ENCODE results near the gene CPNE5.
"Not testable (repeated sequence)": the region's sequence is repeated elsewhere in the genome, so short reads cannot be mapped to it uniquely, and the experiment has no call there.

The CPNE5 gene

GRCh38 chr6:36814249-36814648 lies 25.0 kb downstream of the CPNE5 start:
- H3K4me3 ChIP-seq (ENCODE audit: low read depth, low read length), result no peak overlapping the region
- DNase-seq (ENCODE audit: low read depth), result no peak
- TF ChIP-seq, protein P1, sequence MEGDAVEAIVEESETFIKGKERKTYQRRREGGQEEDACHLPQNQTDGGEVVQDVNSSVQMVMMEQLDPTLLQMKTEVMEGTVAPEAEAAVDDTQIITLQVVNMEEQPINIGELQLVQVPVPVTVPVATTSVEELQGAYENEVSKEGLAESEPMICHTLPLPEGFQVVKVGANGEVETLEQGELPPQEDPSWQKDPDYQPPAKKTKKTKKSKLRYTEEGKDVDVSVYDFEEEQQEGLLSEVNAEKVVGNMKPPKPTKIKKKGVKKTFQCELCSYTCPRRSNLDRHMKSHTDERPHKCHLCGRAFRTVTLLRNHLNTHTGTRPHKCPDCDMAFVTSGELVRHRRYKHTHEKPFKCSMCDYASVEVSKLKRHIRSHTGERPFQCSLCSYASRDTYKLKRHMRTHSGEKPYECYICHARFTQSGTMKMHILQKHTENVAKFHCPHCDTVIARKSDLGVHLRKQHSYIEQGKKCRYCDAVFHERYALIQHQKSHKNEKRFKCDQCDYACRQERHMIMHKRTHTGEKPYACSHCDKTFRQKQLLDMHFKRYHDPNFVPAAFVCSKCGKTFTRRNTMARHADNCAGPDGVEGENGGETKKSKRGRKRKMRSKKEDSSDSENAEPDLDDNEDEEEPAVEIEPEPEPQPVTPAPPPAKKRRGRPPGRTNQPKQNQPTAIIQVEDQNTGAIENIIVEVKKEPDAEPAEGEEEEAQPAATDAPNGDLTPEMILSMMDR (IDR thresholded peaks at IDR 0.05; ENCODE audit: insufficient read depth, low read depth, low read length, missing control alignments), result no peak

DNA sequence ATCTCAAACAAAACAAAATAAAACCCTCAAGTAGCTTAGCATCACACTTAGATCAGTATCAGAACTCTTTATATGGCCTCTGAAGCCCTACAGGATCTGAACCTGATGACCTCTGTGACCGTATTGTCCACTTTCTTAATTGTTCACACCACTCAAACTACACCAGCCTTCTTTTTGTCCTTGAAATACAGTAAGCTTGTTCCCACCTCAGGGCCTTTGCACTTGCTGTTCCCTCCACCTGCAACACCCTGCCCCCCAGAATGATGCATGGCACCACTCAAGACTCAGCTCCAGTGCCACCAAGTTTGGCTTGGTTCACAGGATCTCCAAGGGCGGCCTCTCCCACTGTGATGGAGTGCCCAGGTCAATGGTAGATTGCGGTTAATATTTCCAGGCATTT lies 25.7 kb downstream of the CPNE5 start:
- no peak overlapping the region for H3K4me3 ChIP-seq (ENCODE audit: low read depth, low read length)
- no peak for DNase-seq (ENCODE audit: low read depth)
- TF ChIP-seq, protein P1 (IDR thresholded peaks at IDR 0.05; ENCODE audit: insufficient read depth, low read depth, low read length, missing control alignments), result no peak

GRCh38 chr6:36813047-36813446 lies 26.2 kb downstream of the CPNE5 start:
- DNase-seq (ENCODE audit: low read depth); H3K4me3 ChIP-seq (ENCODE audit: low read depth, low read length): not testable (repeated sequence)

GRCh38 chr6:36809941-36810803 lies 29.1 kb downstream of the CPNE5 start:
- TF ChIP-seq, protein P1 (IDR thresholded peaks at IDR 0.05; ENCODE audit: insufficient read depth, low read depth, low read length, missing control alignments), result no peak
- no peak for DNase-seq (ENCODE audit: low read depth)

GRCh38 chr6:36809156-36809555 lies 30.1 kb downstream of the CPNE5 start:
- TF ChIP-seq, protein P1 (IDR thresholded peaks at IDR 0.05; ENCODE audit: insufficient read depth, low read depth, low read length, missing control alignments), result no peak
- no peak for DNase-seq (ENCODE audit: low read depth)
- no peak overlapping the region for H3K4me3 ChIP-seq (ENCODE audit: low read depth, low read length)

More at GRCh38 chr6:36809941-36810803, 29.1 kb downstream of the CPNE5 start:
- no peak overlapping the region for H3K4me3 ChIP-seq (ENCODE audit: low read depth, low read length)

GRCh38 chr6:36808634-36809033 lies 30.6 kb downstream of the CPNE5 start:
- no peak for DNase-seq (ENCODE audit: low read depth)
- TF ChIP-seq, protein P1 (IDR thresholded peaks at IDR 0.05; ENCODE audit: insufficient read depth, low read depth, low read length, missing control alignments), result no peak
- H3K4me3 ChIP-seq (ENCODE audit: low read depth, low read length), result no peak overlapping the region

GRCh38 chr6:36807750-36808149 lies 31.5 kb downstream of the CPNE5 start:
- H3K4me3 ChIP-seq (ENCODE audit: low read depth, low read length), result no peak overlapping the region
- TF ChIP-seq, protein P1 (IDR thresholded peaks at IDR 0.05; ENCODE audit: insufficient read depth, low read depth, low read length, missing control alignments), result no peak
- no peak for DNase-seq (ENCODE audit: low read depth)

All from GM12865 (cell line).